ENCODE measurements around the gene SRSF1.
"Not testable (repeated sequence)": the region's sequence is repeated elsewhere in the genome, so short reads cannot be mapped to it uniquely, and the experiment has no call there.

The SRSF1 gene

GRCh38 chr17:57963149-57963511, 43.9 kb downstream of the SRSF1 start:
- DNase-seq = no peak

GRCh38 chr17:57962279-57963148, 44.5 kb downstream of the SRSF1 start:
- DNase-seq = no peak

GRCh38 chr17:57959929-57960328, 47.1 kb downstream of the SRSF1 start:
- DNase-seq = no peak

GRCh38 chr17:57958391-57958790, 48.7 kb downstream of the SRSF1 start:
- DNase-seq = not testable (repeated sequence)

GRCh38 chr17:57957886-57958285, 49.2 kb downstream of the SRSF1 start:
- DNase-seq = no peak

GRCh38 chr17:57957120-57957850, 49.8 kb downstream of the SRSF1 start:
- no peak for DNase-seq

- DNase-seq = peak; percentile 17 to 18
Observed at GRCh38 chr17:57956291-57957119, 50.5 kb downstream of the SRSF1 start.

- DNase-seq = peak; percentile 55 to 59
Observed at GRCh38 chr17:57955183-57955931, 51.7 kb downstream of the SRSF1 start, which contains the start of gene CUEDC1. Gene CUEDC1 (minus strand): TSS chr17:57955412. CDS start chr17:57885564, 69,848 bp downstream.

- no peak for DNase-seq
Observed at GRCh38 chr17:57954397-57955182, 52.5 kb downstream of the SRSF1 start.

- DNase-seq = no peak
Observed at GRCh38 chr17:57953705-57954396, 53.2 kb downstream of the SRSF1 start.
